Medulla oblongata (tissue), 1 donor: ENCODE data around the gene MICAL3.
"Not testable (repeated sequence)": the region's sequence is repeated elsewhere in the genome, so short reads cannot be mapped to it uniquely, and the experiment has no call there.

Experiments used
- DNase-seq: peaks from one replicate; pipeline ENCODE4 v3.0.0-alpha.2; 2015; ENCODE audit errors: extremely low spot score

The MICAL3 gene

GRCh38 chr22:17954200-17954859 is 70.0 kb downstream of the MICAL3 start:
- DNase-seq, result no peak

DNA sequence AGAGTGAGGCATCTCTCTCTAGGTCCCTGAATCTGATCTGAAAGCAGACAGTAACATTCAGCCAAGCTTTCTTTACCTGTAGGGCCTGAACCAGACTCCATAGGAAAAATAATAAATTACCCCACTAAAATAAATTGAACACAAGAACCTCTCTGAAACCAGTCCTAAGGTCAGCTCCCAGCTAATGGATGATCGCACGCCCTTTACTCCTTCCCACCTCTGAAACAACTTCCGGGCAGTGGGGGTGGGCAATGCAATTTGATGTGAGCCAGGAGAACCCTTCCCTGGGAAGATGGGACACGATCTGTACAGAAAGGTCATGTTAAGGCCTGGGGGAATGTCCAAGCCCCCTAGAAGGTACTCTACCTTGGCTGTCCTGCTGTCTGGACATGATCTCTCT is 71.2 kb downstream of the MICAL3 start:
- no peak for DNase-seq

- DNase-seq, result no peak
Measured at GRCh38 chr22:17952273-17952801, 72.0 kb downstream of the MICAL3 start.

- DNase-seq, result no peak
Measured at GRCh38 chr22:17951315-17951714, 73.0 kb downstream of the MICAL3 start.

DNA sequence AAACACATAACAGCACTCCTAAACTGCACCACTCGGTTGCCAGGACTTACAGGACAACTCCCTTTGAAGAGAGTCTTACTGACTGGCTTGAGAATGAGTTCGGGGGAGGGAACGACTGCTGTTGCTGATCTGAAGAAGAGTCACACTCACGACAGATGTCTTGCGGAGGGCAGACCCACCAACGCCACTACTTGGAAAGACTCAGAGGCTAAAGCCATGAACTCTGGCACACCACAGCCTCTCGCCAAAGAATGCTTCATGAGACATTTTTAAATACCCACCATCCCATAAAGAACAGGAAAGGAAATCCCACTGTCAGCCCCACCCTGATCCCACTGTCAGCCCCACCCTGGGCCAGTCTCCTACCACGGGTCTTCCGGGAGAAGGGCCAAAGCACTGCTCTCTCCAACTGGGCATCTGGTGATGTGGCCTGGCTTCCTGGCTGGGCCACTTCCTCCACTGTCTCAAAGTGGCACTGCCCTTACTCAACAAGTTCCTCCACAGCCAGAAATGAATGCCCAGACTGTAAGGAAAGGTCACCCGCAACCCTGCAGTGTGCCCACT is 73.6 kb downstream of the MICAL3 start:
- peak; percentile 65 for DNase-seq

- DNase-seq, result no peak
Measured at GRCh38 chr22:17949642-17950473, 74.5 kb downstream of the MICAL3 start.

DNA sequence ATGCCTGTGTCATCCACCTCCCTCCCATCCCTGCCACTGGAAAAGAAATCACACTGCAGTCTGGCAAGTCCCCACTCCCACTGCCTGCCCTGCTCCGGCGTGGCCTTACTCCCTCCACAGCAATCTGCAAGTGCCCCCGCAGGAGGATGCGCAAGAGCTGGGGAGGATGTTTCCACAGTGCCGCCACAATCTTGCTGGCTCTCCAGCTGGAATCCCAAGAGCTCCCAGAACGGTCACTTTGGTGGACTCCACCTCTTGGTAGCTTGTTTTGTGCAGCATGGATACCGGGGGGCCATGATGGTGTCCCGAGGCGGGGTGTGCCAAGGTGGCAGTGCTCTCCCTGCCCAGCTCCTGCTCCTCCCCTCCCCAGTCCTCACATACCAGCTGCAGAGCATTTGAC is 76.3 kb downstream of the MICAL3 start:
- no peak for DNase-seq

GRCh38 chr22:17946662-17947367 is 77.5 kb downstream of the MICAL3 start:
- no peak for DNase-seq

DNA sequence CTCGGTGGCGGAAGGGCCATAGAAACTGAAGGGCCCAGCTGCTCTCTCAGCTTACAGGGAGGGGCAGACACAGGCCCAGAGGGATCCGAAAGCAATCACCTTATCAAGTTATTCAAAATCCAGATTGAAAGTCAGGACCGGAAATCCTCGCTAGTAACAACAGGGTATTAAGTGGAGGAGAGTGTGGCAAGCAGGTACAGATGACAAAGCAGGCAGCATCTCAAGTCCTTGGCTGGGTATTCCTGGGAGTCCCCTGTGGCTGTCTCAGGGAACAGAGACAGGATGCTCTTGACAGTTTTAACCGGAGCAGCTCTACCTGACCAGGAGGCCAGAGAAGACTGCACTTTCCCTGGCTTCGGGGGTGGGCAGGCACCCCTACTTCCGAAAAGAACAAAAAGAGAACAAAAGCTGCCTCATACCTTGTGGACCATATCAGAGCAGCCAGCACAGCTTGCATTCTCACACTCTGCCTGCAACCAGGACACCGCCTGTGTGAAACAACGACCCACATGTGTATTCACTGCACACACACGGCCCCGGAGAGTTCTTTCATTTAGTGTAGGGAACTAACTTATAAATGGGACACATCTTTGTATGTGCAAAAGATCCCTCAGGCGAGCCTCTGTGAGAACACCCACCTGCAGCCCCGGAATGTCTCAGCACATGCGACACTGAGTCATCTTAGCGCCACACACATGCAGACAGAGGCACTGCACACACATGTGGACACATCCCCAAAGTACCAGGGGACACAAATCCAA is 78.3 kb downstream of the MICAL3 start:
- no peak for DNase-seq

DNA sequence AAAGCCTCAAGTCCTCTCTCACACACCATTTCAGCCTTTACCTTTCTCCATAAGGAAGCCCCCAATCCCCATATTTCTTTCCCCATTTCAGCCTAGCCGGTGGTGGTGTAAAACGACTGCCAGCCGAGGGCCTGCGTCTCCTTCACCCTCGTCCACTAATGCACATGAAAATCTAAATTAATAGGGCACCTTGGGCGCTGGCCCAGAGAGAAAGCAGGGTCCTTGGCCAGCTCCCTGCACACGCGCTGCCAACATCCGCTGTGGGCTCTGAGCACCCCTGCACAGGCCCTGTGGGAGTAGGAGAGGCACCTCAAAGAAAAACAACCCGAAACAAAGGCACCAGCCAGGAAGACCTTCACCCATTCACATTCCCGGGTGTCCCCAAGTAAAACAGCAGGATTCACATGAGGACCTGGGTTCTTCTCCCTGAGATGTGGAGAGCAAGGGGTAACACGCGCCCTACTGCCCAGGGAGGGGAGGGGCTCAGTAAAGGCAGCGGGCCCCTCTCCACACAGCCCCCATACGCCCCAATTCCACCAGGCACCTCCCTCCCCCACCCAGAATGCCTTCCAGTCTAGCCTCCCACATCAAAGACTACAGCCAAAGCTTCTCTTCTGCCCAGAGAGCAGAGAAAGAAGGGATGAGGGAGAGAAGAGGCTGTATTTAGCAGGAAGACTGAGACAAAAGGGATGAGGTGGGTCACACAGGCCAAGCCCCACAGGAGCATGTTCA is 79.0 kb downstream of the MICAL3 start:
- no peak for DNase-seq

GRCh38 chr22:17944256-17944655 is 80.1 kb downstream of the MICAL3 start:
- DNase-seq, result no peak

- no peak for DNase-seq
Measured at GRCh38 chr22:17943533-17944249, 80.7 kb downstream of the MICAL3 start.

DNA sequence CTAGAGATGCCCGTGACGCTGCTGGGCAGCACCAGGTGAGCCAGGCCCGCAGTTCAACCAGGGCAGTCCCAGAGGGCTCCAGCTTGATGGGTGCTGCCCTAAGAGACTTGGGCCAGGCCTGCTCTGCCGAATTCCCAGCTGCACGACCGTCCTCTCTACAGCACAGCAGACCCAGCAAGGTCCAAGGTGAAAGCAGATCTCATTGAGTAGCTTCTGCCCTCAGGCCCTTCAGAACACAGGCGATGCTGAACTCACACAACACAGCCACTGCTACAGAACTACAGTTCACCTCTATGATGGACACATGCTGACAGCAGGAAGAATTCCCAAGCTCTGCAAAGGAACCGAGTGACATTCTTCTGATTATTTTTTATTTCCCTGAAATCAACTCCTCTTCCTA is 81.6 kb downstream of the MICAL3 start:
- DNase-seq, result no peak

DNA sequence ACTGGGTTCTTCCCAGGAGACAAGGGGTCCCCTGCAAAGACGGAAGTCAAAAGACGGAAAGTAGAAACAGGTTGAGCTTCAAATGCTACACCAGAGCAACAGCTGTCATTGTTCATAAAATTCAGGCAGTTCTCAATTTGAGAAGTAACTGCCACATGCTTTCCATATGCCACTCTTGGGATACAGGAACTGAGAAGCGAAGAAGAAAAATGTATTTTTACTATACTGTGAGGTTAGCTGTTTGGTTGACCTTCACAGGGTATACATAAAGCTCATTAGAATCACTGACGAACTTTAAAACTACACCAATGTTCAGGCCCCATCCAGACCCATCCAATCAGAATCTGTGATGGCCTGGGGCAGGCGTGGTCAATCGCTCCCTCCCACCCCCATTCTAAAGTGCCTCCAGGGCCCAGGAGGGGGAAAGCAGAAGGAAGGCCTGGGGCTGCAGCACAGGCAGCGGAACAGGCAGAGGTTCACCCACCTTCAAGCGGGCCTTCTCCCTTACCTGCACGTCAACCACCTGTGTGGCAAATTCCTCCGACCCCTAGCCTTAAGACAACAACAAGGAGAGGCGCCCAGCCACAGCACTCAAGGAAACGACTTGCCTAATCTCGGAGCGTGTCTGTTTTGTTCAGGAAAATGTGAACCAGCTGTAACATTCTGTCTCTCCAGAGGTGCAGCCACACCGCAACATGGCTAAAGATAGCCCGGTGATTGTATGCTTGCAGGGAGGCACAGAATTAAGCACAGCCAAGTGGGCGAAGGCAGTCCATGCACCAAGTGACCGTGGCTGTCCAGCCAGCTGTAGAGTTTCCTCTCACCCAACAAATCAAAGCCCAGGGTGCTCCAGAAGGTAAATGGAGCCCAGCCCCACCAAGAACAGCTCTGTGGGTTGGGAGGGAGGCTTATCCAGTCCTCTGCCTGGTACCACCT is 82.6 kb downstream of the MICAL3 start:
- DNase-seq, result no peak

- DNase-seq, result no peak
Measured at GRCh38 chr22:17939579-17939978, 84.8 kb downstream of the MICAL3 start.

DNA sequence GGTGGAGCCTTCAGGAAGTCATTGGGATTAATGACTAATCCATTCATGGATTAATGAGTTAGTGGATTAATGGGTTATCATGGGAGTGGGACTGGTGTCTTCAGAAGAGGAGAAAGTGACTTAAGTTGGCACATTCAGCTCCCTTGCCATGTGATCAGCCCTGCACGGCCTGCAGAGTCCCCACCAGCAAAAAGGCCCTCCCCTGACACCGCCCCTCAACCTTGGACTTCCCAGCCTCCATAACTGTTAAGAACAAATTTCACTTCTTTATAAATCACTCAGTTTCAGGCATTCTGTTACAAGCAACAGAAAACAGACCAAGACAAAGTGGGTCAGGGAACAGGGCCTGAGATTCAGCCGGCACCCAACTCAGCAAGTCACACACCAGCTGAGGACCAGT is 85.3 kb downstream of the MICAL3 start:
- DNase-seq, result no peak

- no peak for DNase-seq
Measured at GRCh38 chr22:17938484-17938924, 85.9 kb downstream of the MICAL3 start.

GRCh38 chr22:17932457-17932856 is 91.9 kb downstream of the MICAL3 start:
- not testable (repeated sequence) for DNase-seq

DNA sequence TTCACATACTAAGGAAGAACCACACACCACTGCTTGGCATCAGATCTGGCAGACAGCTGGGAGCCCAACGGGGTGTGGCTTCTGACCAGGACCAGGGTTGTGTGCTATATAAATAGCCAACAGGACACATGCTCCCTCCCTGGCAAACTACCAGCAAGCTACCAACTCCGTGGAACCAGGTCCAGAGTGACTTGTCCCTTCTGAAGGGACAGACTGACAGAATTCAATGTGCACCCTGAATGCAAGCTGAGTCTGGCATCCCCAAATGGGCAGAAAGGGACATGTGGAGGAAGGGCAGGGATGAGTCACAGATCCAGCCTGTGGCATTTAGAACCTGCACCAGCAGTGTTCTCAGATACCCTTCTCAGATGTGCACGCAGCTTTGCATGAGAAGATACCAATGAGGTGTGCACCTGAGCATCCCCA is 92.9 kb downstream of the MICAL3 start:
- DNase-seq, result no peak
